LNCaP clone FGC (cell line): ENCODE measurements around the gene LRRFIP2.

Experiments used
- DNase-seq: peaks from one replicate; pipeline ENCODE4 v3.0.0-alpha.2; 2011; ENCODE audit warnings: low read depth
- H3K4me3 ChIP-seq: 2 replicates; pipeline ENCODE4 v1.5.1; 2011; ENCODE audit warnings: mild to moderate bottlenecking, low read depth, low read length, control low read depth
- TF ChIP-seq, protein P1 (sequence below): IDR thresholded peaks from 2 replicates; pipeline ENCODE4 v1.5.1; 2012; ENCODE audit warnings: mild to moderate bottlenecking; ENCODE audit not compliant: control insufficient read depth, insufficient read depth; ENCODE audit errors: extremely low read depth

LRRFIP2 gene

DNA sequence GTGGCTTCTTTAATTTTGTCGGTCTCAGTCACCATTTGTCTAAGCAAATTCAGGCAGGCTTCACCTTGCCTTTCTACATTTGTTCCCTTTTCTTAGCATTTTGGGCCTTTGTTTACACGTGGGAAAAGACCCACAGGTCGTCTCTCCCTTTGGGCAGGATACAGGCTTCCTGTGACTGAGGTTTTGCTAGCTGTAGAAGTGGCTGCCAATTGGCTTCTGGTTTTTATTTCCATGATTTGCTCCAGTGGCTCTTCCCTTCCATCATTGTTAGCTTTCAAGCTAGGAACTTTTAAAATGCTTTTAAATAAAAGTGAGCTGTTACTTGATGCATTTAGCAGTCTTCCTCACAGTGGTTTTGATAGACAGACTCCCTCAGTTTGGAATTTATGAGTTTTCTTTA is 143.8 kb downstream of the LRRFIP2 start:
- TF ChIP-seq, protein P1, sequence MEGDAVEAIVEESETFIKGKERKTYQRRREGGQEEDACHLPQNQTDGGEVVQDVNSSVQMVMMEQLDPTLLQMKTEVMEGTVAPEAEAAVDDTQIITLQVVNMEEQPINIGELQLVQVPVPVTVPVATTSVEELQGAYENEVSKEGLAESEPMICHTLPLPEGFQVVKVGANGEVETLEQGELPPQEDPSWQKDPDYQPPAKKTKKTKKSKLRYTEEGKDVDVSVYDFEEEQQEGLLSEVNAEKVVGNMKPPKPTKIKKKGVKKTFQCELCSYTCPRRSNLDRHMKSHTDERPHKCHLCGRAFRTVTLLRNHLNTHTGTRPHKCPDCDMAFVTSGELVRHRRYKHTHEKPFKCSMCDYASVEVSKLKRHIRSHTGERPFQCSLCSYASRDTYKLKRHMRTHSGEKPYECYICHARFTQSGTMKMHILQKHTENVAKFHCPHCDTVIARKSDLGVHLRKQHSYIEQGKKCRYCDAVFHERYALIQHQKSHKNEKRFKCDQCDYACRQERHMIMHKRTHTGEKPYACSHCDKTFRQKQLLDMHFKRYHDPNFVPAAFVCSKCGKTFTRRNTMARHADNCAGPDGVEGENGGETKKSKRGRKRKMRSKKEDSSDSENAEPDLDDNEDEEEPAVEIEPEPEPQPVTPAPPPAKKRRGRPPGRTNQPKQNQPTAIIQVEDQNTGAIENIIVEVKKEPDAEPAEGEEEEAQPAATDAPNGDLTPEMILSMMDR = no peak
- no peak for DNase-seq
- H3K4me3 ChIP-seq = no peak overlapping the region

DNA sequence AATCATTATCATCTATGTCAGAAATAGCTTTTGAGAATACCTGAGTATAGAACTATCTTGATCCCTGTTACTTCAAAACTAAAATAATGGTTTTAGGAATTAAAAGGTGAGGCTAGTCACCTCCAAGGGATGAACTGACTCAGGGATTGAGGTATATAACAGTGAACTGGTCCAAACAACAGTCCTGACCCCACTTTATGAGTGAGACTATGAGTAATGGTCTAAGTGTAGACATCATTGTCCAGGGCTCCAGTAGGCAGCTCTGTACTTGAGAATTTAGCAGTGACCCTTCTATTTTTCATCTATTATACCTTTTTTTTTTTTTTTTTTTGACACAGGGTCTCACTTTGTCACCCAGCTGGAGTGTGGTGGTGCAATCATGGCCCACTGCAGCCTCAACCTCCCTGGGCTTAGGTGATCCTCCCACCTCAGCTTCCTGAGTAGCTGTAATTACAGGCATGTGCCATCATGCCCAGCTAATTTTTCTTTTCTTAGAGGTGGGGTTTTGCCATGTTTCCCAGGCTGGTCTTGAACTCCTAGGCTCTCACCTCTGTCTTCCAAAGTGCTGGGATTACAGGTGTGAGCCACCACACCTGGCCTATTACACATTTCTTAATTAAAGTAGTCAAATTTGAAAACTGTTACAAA is 144.7 kb downstream of the LRRFIP2 start:
- no peak for DNase-seq
- no peak overlapping the region for H3K4me3 ChIP-seq
- TF ChIP-seq, protein P1 = no peak

DNA sequence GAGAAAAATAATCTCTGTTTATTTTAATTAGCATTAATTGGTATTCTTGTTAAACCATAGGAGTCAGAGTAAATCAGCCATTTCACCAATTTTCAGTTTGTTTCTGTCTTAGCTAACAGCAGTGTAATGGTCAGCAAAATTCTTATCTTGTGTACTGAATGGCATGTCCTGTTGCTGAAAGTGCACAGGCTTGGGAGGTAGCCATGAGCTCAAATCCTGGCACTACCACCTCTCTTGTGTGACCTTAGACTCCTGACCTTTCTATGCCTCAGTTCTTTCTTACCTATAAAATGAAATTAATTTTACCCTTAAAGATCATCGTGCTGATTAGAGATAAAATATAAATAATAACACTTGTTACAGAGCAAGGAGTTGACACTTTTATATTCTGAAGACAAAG is 145.3 kb downstream of the LRRFIP2 start:
- TF ChIP-seq, protein P1 = no peak
- H3K4me3 ChIP-seq = no peak overlapping the region

DNA sequence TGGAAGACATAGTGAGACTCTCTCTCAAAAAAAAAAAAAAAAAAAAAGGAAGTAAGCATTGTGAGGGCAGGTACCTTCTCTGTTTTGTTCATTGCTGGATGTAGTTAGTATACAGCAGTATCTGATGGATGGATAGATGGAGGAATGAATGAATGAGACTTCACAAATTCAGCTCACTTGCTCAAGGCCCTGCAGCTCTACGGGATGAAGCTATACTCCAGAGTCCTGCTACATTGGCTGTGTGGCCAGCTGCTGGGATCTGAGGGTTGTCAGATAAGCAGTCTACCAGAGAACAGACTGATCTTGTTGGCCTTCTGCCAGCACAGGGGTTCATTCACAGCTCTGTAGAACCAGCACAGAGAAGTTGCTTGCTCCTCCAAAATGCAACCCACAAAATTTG is 146.1 kb downstream of the LRRFIP2 start:
- no peak overlapping the region for H3K4me3 ChIP-seq
- TF ChIP-seq, protein P1 = no peak
- no peak for DNase-seq

More for the DNA sequence above, 145.3 kb downstream of the LRRFIP2 start:
- DNase-seq = no peak

DNA sequence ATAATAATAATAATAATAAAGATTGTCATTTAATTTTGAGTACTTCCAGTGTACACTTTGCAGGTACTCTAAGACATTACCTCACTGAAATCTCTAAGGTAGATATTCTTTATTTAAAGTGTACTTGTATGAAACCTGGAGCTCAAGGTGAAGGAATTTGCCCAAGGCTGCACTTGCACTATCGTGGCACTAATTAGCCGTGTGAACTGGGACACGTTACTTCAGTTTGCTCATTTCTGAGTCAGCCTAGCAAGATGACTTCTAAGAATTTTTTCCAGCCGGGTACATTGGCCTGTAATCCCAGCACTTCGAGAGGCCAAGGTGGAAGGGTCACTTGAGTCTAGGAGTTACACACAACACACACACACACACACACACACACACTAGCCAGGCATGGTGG is 147.5 kb downstream of the LRRFIP2 start:
- TF ChIP-seq, protein P1 = no peak
- no peak for DNase-seq
- no peak overlapping the region for H3K4me3 ChIP-seq

DNA sequence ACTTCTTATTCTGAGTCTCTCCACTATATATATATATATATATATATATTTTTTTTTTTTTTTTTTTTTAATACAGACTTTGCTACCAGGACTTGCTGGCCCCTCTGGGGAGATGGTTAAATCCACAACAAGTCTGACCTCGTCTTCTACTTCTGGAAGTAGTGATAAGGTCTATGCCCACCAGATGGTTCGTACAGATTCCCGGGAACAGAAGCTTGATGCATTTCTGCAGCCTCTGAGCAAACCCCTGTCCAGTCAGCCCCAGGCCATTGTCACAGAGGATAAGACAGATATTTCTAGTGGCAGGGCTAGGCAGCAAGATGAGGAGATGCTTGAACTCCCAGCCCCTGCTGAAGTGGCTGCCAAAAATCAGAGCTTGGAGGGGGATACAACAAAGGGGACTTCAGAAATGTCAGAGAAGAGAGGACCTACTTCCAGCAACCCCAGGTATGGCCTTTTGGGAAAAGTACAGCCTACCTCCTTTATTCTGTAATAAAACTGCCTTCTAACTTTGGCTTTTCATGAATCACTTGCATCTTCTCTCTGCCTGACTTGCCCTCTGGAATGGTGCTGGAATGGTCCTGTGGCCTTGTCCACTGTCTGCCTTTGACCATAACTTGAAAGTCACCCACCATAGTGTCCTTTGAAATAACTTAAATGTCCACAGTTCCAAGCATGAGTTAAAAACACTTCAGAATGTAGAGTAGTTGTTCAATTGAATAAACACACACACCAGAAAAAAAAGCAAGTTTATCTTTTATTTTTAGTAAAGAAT is 148.6 kb downstream of the LRRFIP2 start:
- no peak overlapping the region for H3K4me3 ChIP-seq
- TF ChIP-seq, protein P1 = no peak
- DNase-seq = no peak

DNA sequence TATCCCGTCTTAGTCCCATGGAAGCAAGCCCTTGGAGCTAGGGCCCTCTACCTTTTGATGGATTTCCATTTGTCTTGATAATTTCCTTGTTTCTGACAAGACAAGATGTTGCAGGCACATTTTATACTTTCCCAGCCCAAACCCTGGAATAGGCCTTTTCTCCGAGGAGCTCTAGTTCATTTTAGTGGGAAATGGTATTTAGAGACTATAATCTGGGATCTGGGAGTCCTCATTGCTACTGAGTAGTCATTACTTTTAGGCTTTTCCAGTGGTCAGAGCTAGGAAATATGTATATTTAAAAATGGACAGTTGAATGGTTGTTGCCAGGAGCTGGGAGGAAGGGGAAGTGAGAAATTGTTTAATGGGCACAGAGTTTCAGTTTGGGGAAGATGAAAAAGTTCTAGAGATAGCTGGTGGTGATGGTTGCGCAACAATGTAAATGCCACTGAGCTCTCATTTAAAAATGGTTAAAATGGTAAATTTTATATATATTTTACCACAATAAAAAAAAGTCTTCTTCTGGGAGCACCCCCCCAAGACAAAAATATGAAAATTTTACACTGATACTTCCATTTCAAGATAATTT is 149.5 kb downstream of the LRRFIP2 start:
- H3K4me3 ChIP-seq = no peak overlapping the region
- TF ChIP-seq, protein P1 = no peak
- DNase-seq = no peak
